HepG2 (cell line): ENCODE data around the gene KPNA3. TPM values are rescaled to one million over a fixed set of nuclear protein-coding genes. Genes with fewer than 3 reads are reported as not detected.

Experiments used
- BCLAF1 ChIP-seq: fragments of 450-650 bp; IDR thresholded peaks from 2 replicates; pipeline ENCODE4 v1.6.1; 2017; ENCODE audit warnings: mild to moderate bottlenecking
- CEBPG ChIP-seq: IDR thresholded peaks from 2 replicates; pipeline ENCODE4 v1.6.1; 2016
- FOXK2 ChIP-seq: fragments of 450-650 bp; IDR thresholded peaks from 2 replicates; pipeline ENCODE4 v1.6.1; 2016
- HNF1B ChIP-seq: sonication (generic); formaldehyde crosslinking; IDR thresholded peaks from 2 replicates; pipeline ENCODE4 v1.5.1; 2020; ENCODE audit warnings: mild to moderate bottlenecking, moderate library complexity, missing genetic modification reagents
- PHF21A ChIP-seq: sonication (generic); formaldehyde crosslinking; IDR thresholded peaks from 2 replicates; pipeline ENCODE4 v1.5.0; 2020; ENCODE audit warnings: mild to moderate bottlenecking, missing genetic modification reagents
- PITX1 ChIP-seq: sonication (generic); formaldehyde crosslinking; IDR thresholded peaks from 2 replicates; pipeline ENCODE4 v1.5.1; 2020; ENCODE audit warnings: mild to moderate bottlenecking, missing genetic modification reagents
- PPARG ChIP-seq: conservative IDR thresholded peaks from 2 replicates; pipeline ENCODE4 v1.6.1; 2016; ENCODE audit warnings: missing biosample characterization, missing genetic modification reagents
- PRDM10 ChIP-seq: sonication (generic); formaldehyde crosslinking; IDR thresholded peaks from 2 replicates; pipeline ENCODE4 v1.4.0; 2020; ENCODE audit warnings: low read depth, missing genetic modification reagents
- SKI ChIP-seq: fragments of 450-650 bp; IDR thresholded peaks from one replicate; pipeline ENCODE4 v1.6.1; 2018; ENCODE audit warnings: mild to moderate bottlenecking; ENCODE audit not compliant: partially characterized antibody
- TFDP1 ChIP-seq: IDR thresholded peaks from 2 replicates; pipeline ENCODE4 v1.6.1; 2016; ENCODE audit warnings: missing compliant biosample characterization, missing genetic modification reagents, borderline replicate concordance
- ZBTB42 ChIP-seq: sonication (generic); formaldehyde crosslinking; IDR thresholded peaks from 2 replicates; pipeline ENCODE4 v1.5.0; 2020; ENCODE audit warnings: mild to moderate bottlenecking, missing genetic modification reagents
- ZNF747 ChIP-seq: sonication (generic); formaldehyde crosslinking; IDR thresholded peaks from 2 replicates; pipeline ENCODE4 v1.8.1; 2023; ENCODE audit warnings: missing genetic modification reagents, mild to moderate bottlenecking, borderline replicate concordance
- ZNF891 ChIP-seq: sonication (generic); formaldehyde crosslinking; IDR thresholded peaks from 2 replicates; pipeline ENCODE4 v1.5.0; 2020; ENCODE audit warnings: mild to moderate bottlenecking, missing genetic modification reagents
- ZSCAN21 ChIP-seq: sonication (generic); formaldehyde crosslinking; IDR thresholded peaks from 2 replicates; pipeline ENCODE4 v1.8.0; 2022; ENCODE audit warnings: mild to moderate bottlenecking, missing genetic modification reagents, moderate library complexity, borderline replicate concordance
- polyA plus RNA-seq, 8 experiments: library from polyadenylated mRNA; depleted of rRNA in 3 of 8; stranded (reverse) in 7 of 8; unstranded in 1 of 8; fragments of >200 nt; fragmentation: Illumina TruSeq in 4 of 8; extraction: Trizol in 4 of 8; gene quantifications; 2 replicates each; pipeline versions ENCODE4 v1.2.1 to v1.2.3, GENCODE V29; 2011 to 2016; ENCODE audit warnings: low read depth in 4 of 8, missing spikeins in 1 of 8, mixed read lengths in 1 of 8; ENCODE audit not compliant: insufficient read depth in 1 of 8
- total RNA-seq, 5 experiments: library from RNA; depleted of rRNA; stranded (reverse); fragments of >200 nt; fragmentation: Illumina TruSeq; extraction: Trizol; gene quantifications; 2 replicates each; pipeline ENCODE4 v1.2.3, GENCODE V29; 2016; ENCODE audit warnings: low read depth in 1 of 5
- TF ChIP-seq, protein P1 (sequence below): sonication (generic); formaldehyde crosslinking; IDR thresholded peaks from 2 replicates; pipeline ENCODE4 v1.5.0; 2020; ENCODE audit warnings: mild to moderate bottlenecking, missing genetic modification reagents, borderline replicate concordance
- TF ChIP-seq, protein P2 (sequence below): sonication (generic); formaldehyde crosslinking; IDR thresholded peaks from 2 replicates; pipeline ENCODE4 v1.8.0; 2023; ENCODE audit warnings: mild to moderate bottlenecking, missing genetic modification reagents

The KPNA3 gene
- total and polyA plus RNA-seq, 2 of the 13 experiments (the other 11 are each of a cell fraction or from before 2014, with no cell fraction given), result 13.0 to 28.9 TPM

GRCh38 chr13:49690995-49691784 is 101.3 kb downstream of the KPNA3 start, which contains the start of gene EBPL (continued):
- TF ChIP-seq, protein P1, sequence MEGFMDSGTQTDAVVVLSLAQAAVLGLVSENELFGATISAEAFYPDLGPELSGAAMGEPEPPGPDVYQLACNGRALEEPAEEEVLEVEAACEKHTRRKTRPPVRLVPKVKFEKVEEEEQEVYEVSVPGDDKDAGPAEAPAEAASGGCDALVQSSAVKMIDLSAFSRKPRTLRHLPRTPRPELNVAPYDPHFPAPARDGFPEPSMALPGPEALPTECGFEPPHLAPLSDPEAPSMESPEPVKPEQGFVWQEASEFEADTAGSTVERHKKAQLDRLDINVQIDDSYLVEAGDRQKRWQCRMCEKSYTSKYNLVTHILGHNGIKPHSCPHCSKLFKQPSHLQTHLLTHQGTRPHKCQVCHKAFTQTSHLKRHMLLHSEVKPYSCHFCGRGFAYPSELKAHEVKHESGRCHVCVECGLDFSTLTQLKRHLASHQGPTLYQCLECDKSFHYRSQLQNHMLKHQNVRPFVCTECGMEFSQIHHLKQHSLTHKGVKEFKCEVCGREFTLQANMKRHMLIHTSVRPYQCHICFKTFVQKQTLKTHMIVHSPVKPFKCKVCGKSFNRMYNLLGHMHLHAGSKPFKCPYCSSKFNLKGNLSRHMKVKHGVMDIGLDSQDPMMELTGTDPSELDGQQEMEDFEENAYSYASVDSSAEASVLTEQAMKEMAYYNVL (CRISPR knock-in tag), result peak; percentile 59; the same call in 1 of the 2 replicates
- TF ChIP-seq PPARG (CRISPR knock-in tag) (no peak; the same call in 1 of the 2 replicates), PHF21A (CRISPR knock-in tag) (peak; percentile 75; the same call in 1 of the 2 replicates), ZBTB42 (no peak), ZSCAN21 (CRISPR knock-in tag) (peak; percentile 96), FOXK2 (no peak), PITX1 (CRISPR knock-in tag) (peak; percentile 68), PRDM10 (CRISPR knock-in tag) (no peak), SKI (no peak), BCLAF1 (no peak), TFDP1 (CRISPR knock-in tag) (peak; percentile 94; the same call in 1 of the 2 replicates), HNF1B (CRISPR knock-in tag) (peak; percentile 59), ZNF747 (CRISPR knock-in tag) (peak; percentile 67; the same call in 1 of the 2 replicates), ZNF891 (CRISPR knock-in tag) (peak; percentile 83; the same call in 1 of the 2 replicates), CEBPG (peak; percentile 90)
- TF ChIP-seq, protein P2, sequence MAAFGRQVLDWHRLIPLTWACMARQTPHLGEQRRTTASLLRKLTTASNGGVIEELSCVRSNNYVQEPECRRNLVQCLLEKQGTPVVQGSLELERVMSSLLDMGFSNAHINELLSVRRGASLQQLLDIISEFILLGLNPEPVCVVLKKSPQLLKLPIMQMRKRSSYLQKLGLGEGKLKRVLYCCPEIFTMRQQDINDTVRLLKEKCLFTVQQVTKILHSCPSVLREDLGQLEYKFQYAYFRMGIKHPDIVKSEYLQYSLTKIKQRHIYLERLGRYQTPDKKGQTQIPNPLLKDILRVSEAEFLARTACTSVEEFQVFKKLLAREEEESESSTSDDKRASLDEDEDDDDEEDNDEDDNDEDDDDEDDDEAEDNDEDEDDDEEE (CRISPR knock-in tag), result no peak; the same call in 1 of the 2 replicates
